HG03457 (cell line): ENCODE data around the gene CCDC69.

Experiments used
- ATAC-seq: cut with Tn5 transposase; IDR thresholded peaks from one replicate; pipeline ENCODE4 v1.9.1; 2021; ENCODE audit warnings: moderate number of reproducible peaks; ENCODE audit not compliant: unreplicated experiment

CCDC69 gene

GRCh38 chr5:151147033-151147432 lies 76.9 kb downstream of the CCDC69 start:
- ATAC-seq: no peak

- no peak for ATAC-seq
Measured at GRCh38 chr5:151146061-151146460, 77.8 kb downstream of the CCDC69 start.

GRCh38 chr5:151144922-151145321 lies 79.0 kb downstream of the CCDC69 start:
- no peak for ATAC-seq

GRCh38 chr5:151144275-151144674 lies 79.6 kb downstream of the CCDC69 start:
- no peak for ATAC-seq

GRCh38 chr5:151143645-151144044 lies 80.2 kb downstream of the CCDC69 start:
- ATAC-seq: no peak

- ATAC-seq: no peak
Measured at GRCh38 chr5:151142933-151143332, 81.0 kb downstream of the CCDC69 start.

- peak; percentile 86 for ATAC-seq
Measured at GRCh38 chr5:151141535-151141934, 82.4 kb downstream of the CCDC69 start.

GRCh38 chr5:151140686-151141459 lies 83.0 kb downstream of the CCDC69 start:
- ATAC-seq: no peak

GRCh38 chr5:151139646-151140045 lies 84.2 kb downstream of the CCDC69 start:
- ATAC-seq: no peak

- no peak for ATAC-seq
Measured at GRCh38 chr5:151139015-151139414, 84.9 kb downstream of the CCDC69 start.

GRCh38 chr5:151138114-151138513 lies 85.8 kb downstream of the CCDC69 start:
- no peak for ATAC-seq

GRCh38 chr5:151137067-151137825 lies 86.6 kb downstream of the CCDC69 start:
- ATAC-seq: no peak

- ATAC-seq: peak; percentile 59
Measured at GRCh38 chr5:151134228-151134627, 89.7 kb downstream of the CCDC69 start.

GRCh38 chr5:151132963-151133362 lies 90.9 kb downstream of the CCDC69 start:
- ATAC-seq: no peak
